Endothelial cell of umbilical vein (primary cell): Measurements from ENCODE around the gene GSTCD.

Experiments
- EZH2 ChIP-seq: IDR thresholded peaks from 2 replicates; pipeline ENCODE4 v1.6.1; 2012; ENCODE audit warnings: borderline replicate concordance, low read depth, mild to moderate bottlenecking, moderate library complexity, low read length, inconsistent platforms; ENCODE audit not compliant: severe bottlenecking
- JUN ChIP-seq: IDR thresholded peaks from 2 replicates; pipeline ENCODE4 v1.6.1; 2011; ENCODE audit warnings: borderline replicate concordance, low read depth; ENCODE audit not compliant: insufficient read length, insufficient read depth
- TF ChIP-seq, protein P1 (sequence below), 2 donors: IDR thresholded peaks; 1 replicate in 1 of 2; 2 replicates in 1 of 2; pipeline ENCODE4 v1.5.1; 2011; ENCODE audit warnings: low read length in 2 of 2, mild to moderate bottlenecking in 2 of 2, moderate library complexity in 2 of 2, control low read depth in 1 of 2, inconsistent platforms in 1 of 2, low read depth in 1 of 2; ENCODE audit not compliant: insufficient read depth in 1 of 2; ENCODE audit errors: extremely low read depth in 1 of 2

DNA sequence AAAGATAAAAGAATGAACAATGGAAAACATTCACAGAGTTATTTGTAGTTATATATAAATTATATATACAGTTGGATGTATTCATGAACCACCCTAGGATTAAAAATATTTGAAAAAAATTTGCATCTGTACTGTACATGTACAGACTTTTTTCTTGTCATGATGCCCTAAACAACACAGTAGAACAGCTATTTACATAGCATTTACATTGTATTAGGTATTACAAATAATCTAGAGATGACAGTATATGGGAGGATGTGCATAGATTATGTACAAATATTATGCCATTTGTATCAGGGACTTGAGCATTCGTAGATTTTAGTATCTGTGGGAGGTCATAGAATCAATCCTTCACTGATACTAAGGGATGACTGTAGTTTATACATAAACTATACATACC is 44.8 kb downstream of the GSTCD start:
- TF ChIP-seq JUN: no peak
- TF ChIP-seq, protein P1, sequence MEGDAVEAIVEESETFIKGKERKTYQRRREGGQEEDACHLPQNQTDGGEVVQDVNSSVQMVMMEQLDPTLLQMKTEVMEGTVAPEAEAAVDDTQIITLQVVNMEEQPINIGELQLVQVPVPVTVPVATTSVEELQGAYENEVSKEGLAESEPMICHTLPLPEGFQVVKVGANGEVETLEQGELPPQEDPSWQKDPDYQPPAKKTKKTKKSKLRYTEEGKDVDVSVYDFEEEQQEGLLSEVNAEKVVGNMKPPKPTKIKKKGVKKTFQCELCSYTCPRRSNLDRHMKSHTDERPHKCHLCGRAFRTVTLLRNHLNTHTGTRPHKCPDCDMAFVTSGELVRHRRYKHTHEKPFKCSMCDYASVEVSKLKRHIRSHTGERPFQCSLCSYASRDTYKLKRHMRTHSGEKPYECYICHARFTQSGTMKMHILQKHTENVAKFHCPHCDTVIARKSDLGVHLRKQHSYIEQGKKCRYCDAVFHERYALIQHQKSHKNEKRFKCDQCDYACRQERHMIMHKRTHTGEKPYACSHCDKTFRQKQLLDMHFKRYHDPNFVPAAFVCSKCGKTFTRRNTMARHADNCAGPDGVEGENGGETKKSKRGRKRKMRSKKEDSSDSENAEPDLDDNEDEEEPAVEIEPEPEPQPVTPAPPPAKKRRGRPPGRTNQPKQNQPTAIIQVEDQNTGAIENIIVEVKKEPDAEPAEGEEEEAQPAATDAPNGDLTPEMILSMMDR (IDR thresholded peaks at IDR 0.05; ENCODE audit: extremely low read depth in 1 of 2, insufficient read depth in 1 of 2, low read depth in 1 of 2, low read length in 2 of 2): no peak
- no peak for TF ChIP-seq EZH2
